Coronary artery (tissue), 2 donors: ENCODE measurements around the gene METTL22.

Experiments
- DNase-seq: peaks from one replicate; pipeline ENCODE4 v3.0.0-alpha.2; 2017; ENCODE audit warnings: low spot score
- H3K27ac ChIP-seq, 2 donors: fragments of 200-600 bp; sonication (generic); one replicate each; pipeline ENCODE4 v1.5.1; 2016 to 2019
- H3K4me3 ChIP-seq: fragments of 200-600 bp; sonication (generic); 2 replicates; pipeline ENCODE4 v1.5.1; 2016; ENCODE audit warnings: mild to moderate bottlenecking, moderate library complexity
- CTCF ChIP-seq: fragments of 200-600 bp; sonication (generic); IDR thresholded peaks from one replicate; pipeline ENCODE4 v1.5.1; 2019; ENCODE audit warnings: antibody characterized with exemption

Gene METTL22

GRCh38 chr16:8691728-8692127, 70.2 kb downstream of the METTL22 start:
- Histone ChIP-seq H3K27ac (no peak overlapping the region), H3K4me3 (no peak overlapping the region)
- DNase-seq: no peak
- TF ChIP-seq CTCF: no peak

- Histone ChIP-seq H3K27ac (no peak overlapping the region), H3K4me3 (no peak overlapping the region)
- TF ChIP-seq CTCF: no peak
- no peak for DNase-seq
Observed at GRCh38 chr16:8694795-8695728, 73.6 kb downstream of the METTL22 start.

GRCh38 chr16:8696880-8697279, 75.4 kb downstream of the METTL22 start:
- Histone ChIP-seq H3K4me3 (no peak overlapping the region), H3K27ac (no peak overlapping the region)
- no peak for DNase-seq
- TF ChIP-seq CTCF: no peak

GRCh38 chr16:8697965-8698364, 76.5 kb downstream of the METTL22 start:
- Histone ChIP-seq H3K4me3 (no peak overlapping the region), H3K27ac (no peak overlapping the region)
- TF ChIP-seq CTCF: no peak
- DNase-seq: no peak
